Activated T-helper 1 cell treated with anti-CD3 and anti-CD28 coated beads, Interleukin-12 subunit alpha, Interleukin-12 subunit beta, Interleukin-2, Interleukin-4 antibody, amounts not matched to agents 30 ng/mL and 10 ng/mL and 1 ng/mL, durations not matched to agents 14 hours and 24 hours and 36 hours (primary cell): ENCODE measurements around the gene ITFG1. TPM values are rescaled to one million over a fixed set of nuclear protein-coding genes. Genes with fewer than 3 reads are reported as not detected.
"Not testable (repeated sequence)": the region's sequence is repeated elsewhere in the genome, so short reads cannot be mapped to it uniquely, and the experiment has no call there.

Experiments
- DNase-seq: peaks from one replicate; pipeline ENCODE4 v3.0.0; 2021; ENCODE audit warnings: low spot score
- H3K27ac Mint-ChIP-seq: one replicate; pipeline ENCODE4 v1.8.0; 2021; ENCODE audit warnings: mild to moderate bottlenecking, mixed read lengths
- H3K27me3 Mint-ChIP-seq: one replicate; pipeline ENCODE4 v1.8.0; 2022; ENCODE audit warnings: mild to moderate bottlenecking, moderate library complexity, mixed read lengths; ENCODE audit not compliant: insufficient read depth
- H3K36me3 Mint-ChIP-seq: one replicate; pipeline ENCODE4 v1.8.0; 2021; ENCODE audit warnings: low read depth, mixed read lengths
- H3K4me1 Mint-ChIP-seq: one replicate; pipeline ENCODE4 v1.8.0; 2021; ENCODE audit warnings: low read depth, mixed read lengths
- H3K4me3 Mint-ChIP-seq: one replicate; pipeline ENCODE4 v1.8.0; 2021; ENCODE audit warnings: mild to moderate bottlenecking, moderate library complexity, mixed read lengths
- H3K9me3 Mint-ChIP-seq: one replicate; pipeline ENCODE4 v1.8.0; 2021; ENCODE audit warnings: mixed read lengths
- intact Hi-C: fragments of 100-400 bp; cut with micrococcal nuclease; formaldehyde crosslinking; loops from one replicate; pipeline ENCODE4 v1.15.1; 2024
- total RNA-seq: library from RNA; stranded (reverse); gene quantifications from 2 replicates; pipeline ENCODE4 v1.2.3, GENCODE V29; 2022

The ITFG1 gene
- total RNA-seq, 1 donor from 2014 or later, result 25.4 TPM

DNA sequence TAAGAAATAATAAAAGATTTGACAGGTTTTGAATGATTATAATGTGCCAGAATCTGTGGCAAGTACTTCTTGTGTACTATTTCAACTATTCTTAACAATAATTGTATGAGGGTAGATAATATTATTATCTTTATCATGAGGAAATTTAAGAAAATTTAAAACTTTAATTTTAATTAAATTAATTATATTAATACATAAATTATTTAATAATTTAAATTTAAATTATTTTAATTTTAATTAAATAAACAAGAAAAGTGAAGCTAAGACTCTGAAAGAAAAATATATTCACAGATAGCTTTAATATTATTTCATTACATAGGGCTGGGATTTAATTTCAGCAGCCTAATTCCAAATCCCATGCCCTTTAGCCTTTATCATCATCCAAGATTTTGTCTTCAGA lies 285.7 kb downstream of the ITFG1 start:
- Mint-ChIP-seq H3K9me3 (no peaks in the 10 kb centered on the region), H3K36me3 (no peaks in the 10 kb centered on the region), H3K27me3 (no peaks in the 10 kb centered on the region), H3K4me3 (no peak overlapping the region), H3K4me1 (no peaks in the 10 kb centered on the region), H3K27ac (no peak overlapping the region)
- DNase-seq, result no peak
- intact Hi-C loops, result no loop called here

DNA sequence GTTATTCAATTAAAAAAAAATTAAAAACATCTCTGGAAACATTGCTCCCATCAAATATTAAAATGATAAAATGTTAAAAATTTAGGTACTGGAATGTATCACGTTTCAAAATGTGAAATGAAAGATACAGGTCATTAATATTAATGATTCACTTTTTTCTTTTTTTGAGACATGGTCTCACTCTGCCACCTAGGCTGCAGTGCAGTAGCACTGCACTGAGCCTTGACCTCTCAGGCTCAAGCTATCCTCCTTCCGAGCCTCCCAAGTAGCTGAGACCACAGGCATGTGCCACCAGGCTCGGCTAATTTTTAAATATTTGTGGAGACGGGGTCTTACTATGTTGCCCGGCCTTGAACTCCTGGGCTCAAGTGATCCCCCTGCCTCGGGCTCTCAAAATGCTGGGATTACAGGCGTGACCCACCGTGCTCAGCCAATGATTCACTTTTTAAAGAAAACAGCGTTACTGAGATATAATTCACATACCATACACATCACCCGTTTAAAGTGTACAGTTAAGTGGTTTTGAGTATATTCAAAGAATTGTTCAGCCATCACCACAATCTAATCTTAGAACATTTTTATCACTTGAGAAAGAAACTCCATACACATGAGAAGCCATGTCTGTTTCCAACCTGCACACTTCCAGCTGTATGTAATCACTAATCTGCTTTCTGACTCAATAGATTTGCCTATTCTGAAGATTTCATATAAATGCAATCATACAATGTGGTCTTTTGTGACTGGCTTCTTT lies 298.0 kb downstream of the ITFG1 start:
- no peaks in the 10 kb centered on the region for H3K36me3 Mint-ChIP-seq
- H3K9me3 Mint-ChIP-seq, result no peaks in the 10 kb centered on the region
- no peaks in the 10 kb centered on the region for H3K4me1 Mint-ChIP-seq
- no peak overlapping the region for H3K27ac Mint-ChIP-seq
- no peak for DNase-seq
- no peaks in the 10 kb centered on the region for H3K27me3 Mint-ChIP-seq
- H3K4me3 Mint-ChIP-seq, result no peak overlapping the region
- intact Hi-C loops, result no loop called here

DNA sequence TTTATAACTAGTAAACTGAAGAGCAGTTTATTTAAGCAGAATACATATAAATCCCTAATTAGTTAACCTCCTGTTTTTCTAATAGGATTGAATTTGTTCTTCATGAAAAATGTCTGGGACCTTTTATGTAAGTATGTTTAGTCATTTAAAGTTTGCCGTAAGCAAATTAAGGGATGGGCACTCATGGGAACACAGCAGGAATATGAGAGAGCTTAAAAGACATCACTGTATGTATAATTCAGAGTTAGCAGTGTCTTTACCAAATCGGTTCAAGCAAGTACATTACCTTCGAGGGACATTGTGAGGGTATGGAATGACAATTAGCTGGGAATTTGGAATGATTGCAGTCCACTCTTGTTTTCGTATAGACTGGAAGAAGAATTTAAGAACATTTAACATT lies 299.4 kb downstream of the ITFG1 start:
- Mint-ChIP-seq H3K27ac (no peak overlapping the region), H3K4me3 (no peak overlapping the region), H3K9me3 (no peaks in the 10 kb centered on the region), H3K36me3 (peaks cover 6% of the 10 kb centered on the region), H3K27me3 (no peaks in the 10 kb centered on the region), H3K4me1 (no peaks in the 10 kb centered on the region)
- intact Hi-C loops, result no loop called here
- no peak for DNase-seq

GRCh38 chr16:47160422-47160821 lies 300.4 kb downstream of the ITFG1 start:
- H3K27me3 Mint-ChIP-seq, result no peaks in the 10 kb centered on the region
- peaks cover 9% of the 10 kb centered on the region for H3K36me3 Mint-ChIP-seq
- no peak overlapping the region for H3K27ac Mint-ChIP-seq
- no peaks in the 10 kb centered on the region for H3K4me1 Mint-ChIP-seq
- no peak for DNase-seq
- no peak overlapping the region for H3K4me3 Mint-ChIP-seq
- H3K9me3 Mint-ChIP-seq, result no peaks in the 10 kb centered on the region
- intact Hi-C loops, result no loop called here

GRCh38 chr16:47158992-47159391 lies 301.9 kb downstream of the ITFG1 start:
- no peak overlapping the region for H3K4me3 Mint-ChIP-seq
- H3K9me3 Mint-ChIP-seq, result no peaks in the 10 kb centered on the region
- H3K27me3 Mint-ChIP-seq, result no peaks in the 10 kb centered on the region
- intact Hi-C loops, result no loop called here
- H3K27ac Mint-ChIP-seq, result no peak overlapping the region
- no peak for DNase-seq
- no peaks in the 10 kb centered on the region for H3K4me1 Mint-ChIP-seq
- H3K36me3 Mint-ChIP-seq, result peaks cover 9% of the 10 kb centered on the region

GRCh38 chr16:47156680-47157215 lies 304.1 kb downstream of the ITFG1 start:
- intact Hi-C loops, result no loop called here
- DNase-seq, result no peak
- H3K27ac Mint-ChIP-seq, result no peak overlapping the region

DNA sequence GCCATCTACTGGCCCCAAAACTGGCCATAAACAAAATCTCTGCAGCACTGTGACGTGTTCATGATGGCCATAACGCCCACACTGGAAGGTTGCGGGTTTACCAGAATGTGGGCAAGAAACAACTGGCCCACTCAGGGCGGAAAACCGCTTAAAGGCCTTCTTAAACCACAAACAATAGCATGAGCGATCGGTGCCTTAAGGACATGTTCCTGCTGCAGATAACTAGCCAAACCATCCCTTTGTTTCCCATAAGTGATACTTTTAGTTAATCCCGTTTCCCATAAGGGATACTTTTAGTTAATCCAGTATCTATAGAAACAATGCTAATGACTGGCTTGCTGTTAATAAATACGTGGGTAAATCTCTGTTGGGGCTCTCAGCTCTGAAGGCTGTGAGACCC lies 308.4 kb downstream of the ITFG1 start:
- H3K4me1 Mint-ChIP-seq, DNase-seq, intact Hi-C loops, H3K27ac Mint-ChIP-seq, H3K4me3 Mint-ChIP-seq, H3K27me3 Mint-ChIP-seq: not testable (repeated sequence)
- H3K9me3 Mint-ChIP-seq, result peaks cover 22% of the 10 kb centered on the region
- H3K36me3 Mint-ChIP-seq, result peaks cover 27% of the 10 kb centered on the region

More at GRCh38 chr16:47156680-47157215, 304.1 kb downstream of the ITFG1 start:
- Mint-ChIP-seq H3K27me3 (no peaks in the 10 kb centered on the region), H3K9me3 (peaks cover 19% of the 10 kb centered on the region), H3K4me1 (no peaks in the 10 kb centered on the region), H3K36me3 (peaks cover 25% of the 10 kb centered on the region), H3K4me3 (no peak overlapping the region)

- peaks cover 18% of the 10 kb centered on the region for H3K36me3 Mint-ChIP-seq
- H3K27me3 Mint-ChIP-seq, result peaks cover 7% of the 10 kb centered on the region
- peaks cover 8% of the 10 kb centered on the region for H3K4me1 Mint-ChIP-seq
- intact Hi-C loops, result no loop called here
- no peak overlapping the region for H3K4me3 Mint-ChIP-seq
- peaks cover 22% of the 10 kb centered on the region for H3K9me3 Mint-ChIP-seq
- DNase-seq, result no peak
- no peak overlapping the region for H3K27ac Mint-ChIP-seq
Observed at GRCh38 chr16:47150067-47150466, 310.8 kb downstream of the ITFG1 start.

GRCh38 chr16:47144559-47144877 lies 316.3 kb downstream of the ITFG1 start:
- no peak for DNase-seq
- intact Hi-C loops, result loop anchor here (2.0 to 10.0 kb wide), 7 partner anchors 200 to 1468 kb away; partner anchors contain the start of genes N4BP1, ORC6 and VPS35
- no peaks in the 10 kb centered on the region for H3K9me3 Mint-ChIP-seq
- H3K27ac Mint-ChIP-seq, result peak overlapping the region; percentile 86
- H3K27me3 Mint-ChIP-seq, result peaks cover 16% of the 10 kb centered on the region
- peaks cover 25% of the 10 kb centered on the region for H3K4me1 Mint-ChIP-seq
- H3K36me3 Mint-ChIP-seq, result peaks cover 7% of the 10 kb centered on the region
- H3K4me3 Mint-ChIP-seq, result peak overlapping the region; percentile 83

DNA sequence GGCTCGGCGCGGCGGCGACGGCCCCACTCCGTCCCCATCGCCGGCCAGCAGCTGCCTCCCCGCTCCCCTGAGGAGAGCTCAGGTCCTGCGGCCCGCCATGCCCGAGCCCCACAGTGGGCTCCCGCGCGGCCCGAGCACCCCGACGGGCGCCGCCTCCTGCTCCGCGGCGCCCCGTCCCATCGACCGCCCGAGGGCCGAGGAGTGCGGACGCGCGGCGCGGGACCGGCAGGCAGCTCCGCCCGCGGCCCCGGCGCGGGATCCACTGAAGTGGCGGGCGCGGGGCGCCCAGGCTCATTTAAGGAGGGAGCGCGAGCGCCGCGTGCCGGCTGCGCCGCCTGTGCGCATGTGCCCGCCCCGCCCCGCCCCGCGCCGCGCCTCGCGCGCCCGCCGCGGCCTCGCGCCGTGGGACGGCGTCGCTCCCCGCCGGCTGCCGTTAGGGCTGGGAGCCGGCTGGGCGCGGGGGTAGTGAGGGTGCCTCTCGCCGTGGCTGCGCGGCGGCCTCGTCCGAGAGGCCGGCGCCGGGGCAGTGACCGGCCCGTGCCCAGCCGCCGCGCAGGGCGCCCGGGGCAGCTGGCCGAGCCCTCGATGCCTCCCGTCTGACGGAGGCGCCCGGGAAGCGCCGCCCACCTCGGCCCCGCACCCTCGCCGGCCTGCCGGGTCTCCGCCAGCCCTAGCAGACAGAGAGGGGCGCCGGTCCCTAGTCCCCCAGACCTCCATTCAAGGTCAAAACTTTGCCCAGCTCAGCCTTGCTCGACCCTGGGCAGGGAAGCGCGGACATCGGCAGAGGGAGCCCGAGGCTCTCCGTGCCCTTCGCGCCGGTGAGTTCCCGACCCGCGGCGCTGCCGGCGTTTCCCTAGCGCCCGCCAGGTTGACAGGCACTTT lies 316.9 kb downstream of the ITFG1 start, which contains the start of gene NETO2:
TSS of gene NETO2 (minus strand) at position 269 of the 882 bp plus-strand sequence. CDS start 333 bp downstream, outside the sequence.
- H3K27me3 Mint-ChIP-seq, result peaks cover 16% of the 10 kb centered on the region
- peak within 1 kb of the TSS; percentile 86 for H3K27ac Mint-ChIP-seq
- intact Hi-C loops, result loop anchor here (1.0 to 10.0 kb wide), 11 partner anchors 30 to 1468 kb away; partner anchors contain the start of genes C16orf87, N4BP1, ORC6 and VPS35
- peaks cover 31% of the 10 kb centered on the region for H3K4me1 Mint-ChIP-seq
- H3K9me3 Mint-ChIP-seq, result no peaks in the 10 kb centered on the region
- peaks cover 9% of the 10 kb centered on the region for H3K36me3 Mint-ChIP-seq
- H3K4me3 Mint-ChIP-seq, result peak within 1 kb of the TSS; percentile 90
- peak; percentile 64 for DNase-seq

DNA sequence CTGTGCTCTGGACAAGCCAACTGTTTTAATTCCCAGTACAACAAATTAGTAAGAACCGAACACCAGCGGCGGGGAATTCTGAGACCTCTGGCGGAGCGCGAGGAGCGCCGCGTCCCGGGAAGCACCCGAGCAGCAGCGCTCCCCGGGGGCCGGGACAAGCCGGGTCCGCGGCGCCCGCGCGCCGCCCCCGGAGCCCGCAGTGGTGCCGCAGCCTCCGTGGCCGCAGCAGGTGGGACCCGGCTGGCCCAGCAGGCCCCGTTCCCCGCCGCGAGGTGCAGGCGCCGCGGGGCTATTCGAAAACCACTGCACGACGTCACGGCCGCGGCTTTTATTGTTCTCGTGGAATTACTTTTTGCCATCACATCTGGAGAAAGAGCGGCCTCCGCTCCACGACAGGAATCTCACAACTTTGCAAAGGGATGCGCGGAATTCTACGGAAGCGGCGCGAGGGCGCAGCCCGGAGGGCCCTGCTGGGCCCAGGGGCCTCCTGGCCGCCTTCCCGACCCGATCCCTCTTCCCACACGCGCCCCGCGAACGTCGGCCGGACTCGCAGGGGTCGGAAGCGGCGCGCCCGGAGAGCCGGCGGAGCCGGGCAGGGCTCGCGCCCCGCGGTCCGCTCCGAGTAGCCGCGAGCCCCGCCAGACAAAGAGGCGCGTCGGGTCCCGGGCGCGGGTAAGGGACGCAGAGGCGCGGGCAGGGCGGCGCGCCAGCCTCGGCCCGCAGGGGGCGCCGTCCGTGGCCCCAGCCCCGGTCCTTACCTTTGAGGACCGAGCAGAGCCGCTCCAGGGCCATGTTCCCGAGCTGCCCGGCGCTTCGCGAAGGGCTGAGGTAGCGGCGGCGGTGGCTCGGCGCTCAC lies 317.8 kb downstream of the ITFG1 start:
- intact Hi-C loops, result loop anchor here (1.0 to 10.0 kb wide), 11 partner anchors 29 to 1469 kb away; partner anchors contain the start of genes C16orf87, N4BP1, ORC6 and VPS35
- peaks cover 16% of the 10 kb centered on the region for H3K27me3 Mint-ChIP-seq
- peak overlapping the region; percentile 26 for H3K27ac Mint-ChIP-seq
- peaks cover 10% of the 10 kb centered on the region for H3K36me3 Mint-ChIP-seq
- peaks cover 40% of the 10 kb centered on the region for H3K4me1 Mint-ChIP-seq
- H3K9me3 Mint-ChIP-seq, result no peaks in the 10 kb centered on the region
- peak overlapping the region; percentile 90 for H3K4me3 Mint-ChIP-seq
- DNase-seq, result peak; percentile 60

- no peak for DNase-seq
- peaks cover 46% of the 10 kb centered on the region for H3K4me1 Mint-ChIP-seq
- peaks cover 10% of the 10 kb centered on the region for H3K36me3 Mint-ChIP-seq
- peak overlapping the region; percentile 41 for H3K27ac Mint-ChIP-seq
- intact Hi-C loops, result loop anchor here (1.0 to 10.0 kb wide), 9 partner anchors 198 to 1470 kb away; partner anchors contain the start of genes C16orf87, N4BP1, ORC6 and VPS35
- peak overlapping the region; percentile 90 for H3K4me3 Mint-ChIP-seq
- peaks cover 16% of the 10 kb centered on the region for H3K27me3 Mint-ChIP-seq
- no peaks in the 10 kb centered on the region for H3K9me3 Mint-ChIP-seq
Observed at GRCh38 chr16:47142486-47142820, 318.4 kb downstream of the ITFG1 start.
